ENCODE results near the gene MUC5B.
A peak's percentile ranks its signal among the peaks of the same experiment; 100 is the strongest.
"Not testable (repeated sequence)": the region's sequence is repeated elsewhere in the genome, so short reads cannot be mapped to it uniquely, and the experiment has no call there.

The MUC5B gene

GRCh38 chr11:1251236-1251770 is 28.4 kb downstream of the MUC5B start:
- DNase-seq (ENCODE audit: low read depth): no peak

DNA sequence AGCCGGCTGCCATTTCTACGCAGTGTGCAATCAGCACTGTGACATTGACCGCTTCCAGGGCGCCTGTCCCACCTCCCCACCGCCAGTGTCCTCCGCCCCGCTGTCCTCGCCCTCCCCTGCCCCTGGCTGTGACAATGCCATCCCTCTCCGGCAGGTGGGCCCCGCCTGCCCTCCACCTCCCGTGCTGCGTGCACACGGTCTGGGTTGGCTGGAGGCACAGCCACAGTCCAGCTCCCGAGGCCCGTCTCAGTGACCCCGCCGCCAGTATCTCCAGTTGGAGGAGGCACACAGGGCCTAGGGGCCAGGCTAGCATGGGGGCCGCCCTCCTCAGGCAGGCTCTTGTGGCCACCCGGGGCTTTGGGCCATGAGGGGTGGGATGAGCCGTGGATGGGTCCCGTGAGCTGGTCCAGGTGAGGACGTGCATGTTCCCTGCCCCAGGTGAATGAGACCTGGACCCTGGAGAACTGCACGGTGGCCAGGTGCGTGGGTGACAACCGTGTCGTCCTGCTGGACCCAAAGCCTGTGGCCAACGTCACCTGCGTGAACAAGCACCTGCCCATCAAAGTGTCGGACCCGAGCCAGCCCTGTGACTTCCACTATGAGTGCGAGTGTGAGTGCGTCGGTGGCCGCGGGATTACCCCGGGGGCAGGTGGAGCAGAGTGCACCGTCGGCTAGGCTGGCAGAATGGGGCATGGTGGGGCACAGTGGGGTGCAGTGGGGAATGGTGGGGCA is 29.7 kb downstream of the MUC5B start:
- DNase-seq (ENCODE audit: low read depth): no peak

DNA sequence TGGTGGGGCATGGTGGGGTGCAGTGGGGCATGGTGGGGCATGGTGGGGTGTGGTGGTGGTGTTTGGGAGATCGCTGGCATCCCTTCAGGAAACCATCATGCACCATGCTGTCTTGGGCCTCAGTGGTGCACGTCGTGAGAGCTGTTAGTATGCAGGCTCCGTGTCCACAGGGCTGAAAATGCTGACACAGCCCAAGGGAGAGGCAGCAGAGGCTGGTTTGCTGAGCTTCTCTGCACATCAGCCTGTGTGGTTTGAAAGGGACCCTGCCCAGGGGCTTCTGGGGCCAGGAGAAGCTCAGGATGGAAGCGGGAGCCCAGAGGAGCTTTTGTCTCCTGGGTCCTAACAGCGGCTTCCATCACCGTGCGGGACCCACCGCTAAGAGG is 30.2 kb downstream of the MUC5B start:
- DNase-seq (ENCODE audit: low read depth): no peak

DNA sequence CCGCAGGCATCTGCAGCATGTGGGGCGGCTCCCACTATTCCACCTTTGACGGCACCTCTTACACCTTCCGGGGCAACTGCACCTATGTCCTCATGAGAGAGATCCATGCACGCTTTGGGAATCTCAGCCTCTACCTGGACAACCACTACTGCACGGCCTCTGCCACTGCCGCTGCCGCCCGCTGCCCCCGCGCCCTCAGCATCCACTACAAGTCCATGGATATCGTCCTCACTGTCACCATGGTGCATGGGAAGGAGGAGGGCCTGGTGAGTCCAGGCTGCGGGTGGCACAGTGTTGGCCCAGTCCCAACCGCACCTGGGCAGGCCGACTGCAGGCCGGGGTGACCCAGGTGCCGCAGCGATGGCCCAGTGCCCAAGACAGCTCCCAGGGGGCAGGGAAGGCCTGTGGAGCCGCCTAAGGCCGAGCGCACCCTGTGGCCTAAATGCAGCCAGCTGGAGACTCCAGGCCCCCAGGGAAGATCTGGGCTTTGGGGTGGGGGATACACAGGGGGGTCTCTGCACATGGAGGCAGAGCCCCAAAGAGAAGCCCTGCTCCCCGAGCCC is 31.3 kb downstream of the MUC5B start:
- no peak for DNase-seq (ENCODE audit: low read depth)

DNA sequence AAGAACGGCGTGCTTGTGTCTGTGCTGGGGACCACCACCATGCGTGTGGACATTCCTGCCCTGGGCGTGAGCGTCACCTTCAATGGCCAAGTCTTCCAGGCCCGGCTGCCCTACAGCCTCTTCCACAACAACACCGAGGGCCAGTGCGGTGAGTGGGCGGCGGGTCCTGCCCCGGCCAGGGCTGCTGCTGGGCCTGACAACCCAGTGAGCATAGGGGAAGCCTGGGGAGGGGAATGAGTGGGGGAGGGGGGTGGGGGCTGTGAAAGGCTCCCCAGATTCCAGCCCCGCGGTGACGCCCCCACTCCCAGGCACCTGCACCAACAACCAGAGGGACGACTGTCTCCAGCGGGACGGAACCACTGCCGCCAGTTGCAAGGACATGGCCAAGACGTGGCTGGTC is 31.9 kb downstream of the MUC5B start:
- no peak for DNase-seq (ENCODE audit: low read depth)

DNA sequence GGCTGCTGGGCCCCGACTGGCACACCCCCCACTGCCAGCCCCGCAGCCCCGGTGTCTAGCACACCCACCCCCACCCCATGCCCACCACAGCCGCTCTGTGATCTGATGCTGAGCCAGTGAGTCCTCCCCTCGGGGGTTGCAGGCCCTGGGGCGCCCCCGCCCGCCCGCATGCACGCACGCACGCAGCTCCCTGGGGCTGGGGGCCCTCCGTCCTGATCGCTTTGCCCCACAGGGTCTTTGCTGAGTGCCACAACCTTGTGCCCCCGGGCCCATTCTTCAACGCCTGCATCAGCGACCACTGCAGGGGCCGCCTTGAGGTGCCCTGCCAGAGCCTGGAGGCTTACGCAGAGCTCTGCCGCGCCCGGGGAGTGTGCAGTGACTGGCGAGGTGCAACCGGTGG is 32.3 kb downstream of the MUC5B start:
- no peak for DNase-seq (ENCODE audit: low read depth)

GRCh38 chr11:1256257-1257045 is 33.6 kb downstream of the MUC5B start:
- DNase-seq (ENCODE audit: low read depth): no peak

GRCh38 chr11:1257366-1257765 is 34.5 kb downstream of the MUC5B start:
- no peak for DNase-seq (ENCODE audit: low read depth)

- DNase-seq (ENCODE audit: low read depth): no peak
Measured at GRCh38 chr11:1257916-1258315, 35.0 kb downstream of the MUC5B start.

DNA sequence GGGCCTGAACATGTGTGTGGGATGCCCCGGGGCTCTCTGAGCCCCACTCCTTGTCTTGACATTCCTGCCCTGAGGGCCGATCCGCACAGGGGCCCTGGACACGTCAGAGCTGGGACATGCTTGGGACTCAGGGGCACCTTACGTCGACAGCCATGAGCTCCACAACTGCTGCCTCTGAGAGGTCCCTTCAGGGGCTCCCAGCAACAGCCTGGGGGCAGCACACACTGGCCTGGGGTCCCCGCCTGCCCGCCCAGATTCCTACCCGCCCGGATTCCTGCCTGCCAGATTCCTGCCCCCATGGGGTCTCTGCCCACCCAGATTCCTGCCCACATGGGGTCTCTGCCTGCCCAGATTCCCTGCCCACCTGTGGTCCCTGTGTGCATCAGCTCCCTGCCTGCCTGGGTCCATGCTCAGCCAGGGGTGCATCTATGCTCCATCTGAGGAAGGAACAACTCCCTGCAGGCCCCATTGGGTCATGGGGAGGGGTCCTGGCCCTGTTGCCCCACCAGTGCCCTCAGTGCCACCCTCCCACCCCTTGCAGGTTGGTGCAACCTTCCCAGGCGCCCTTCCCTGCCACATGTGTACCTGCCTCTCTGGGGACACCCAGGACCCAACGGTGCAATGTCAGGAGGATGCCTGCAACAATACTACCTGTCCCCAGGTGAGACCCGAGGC is 35.7 kb downstream of the MUC5B start:
- DNase-seq (ENCODE audit: low read depth): no peak

- DNase-seq (ENCODE audit: low read depth): no peak
Measured at GRCh38 chr11:1259076-1259461, 36.2 kb downstream of the MUC5B start.

GRCh38 chr11:1259561-1259960 is 36.7 kb downstream of the MUC5B start:
- no peak for DNase-seq (ENCODE audit: low read depth)

- peak; percentile 19 for DNase-seq (ENCODE audit: low read depth)
Measured at GRCh38 chr11:1260023-1260501, 37.2 kb downstream of the MUC5B start.

DNA sequence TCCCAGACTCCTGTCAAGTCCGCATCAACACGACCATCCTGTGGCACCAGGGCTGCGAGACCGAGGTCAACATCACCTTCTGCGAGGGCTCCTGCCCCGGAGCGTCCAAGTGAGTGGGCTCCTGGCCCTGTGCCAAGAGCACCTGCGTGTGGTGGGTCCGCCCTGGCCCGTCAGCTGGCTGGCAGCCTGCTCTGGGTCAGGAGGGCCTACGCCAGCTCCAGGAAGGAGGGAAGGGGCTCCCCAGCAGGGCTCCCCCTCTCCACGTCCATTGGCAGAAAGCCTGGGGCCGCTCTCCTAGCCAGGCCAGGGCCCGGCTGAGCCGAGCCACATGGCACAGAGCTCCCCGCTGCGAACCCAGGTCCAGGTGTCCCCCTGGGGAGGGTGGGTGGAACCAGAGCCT is 37.8 kb downstream of the MUC5B start:
- no peak for DNase-seq (ENCODE audit: low read depth)

DNA sequence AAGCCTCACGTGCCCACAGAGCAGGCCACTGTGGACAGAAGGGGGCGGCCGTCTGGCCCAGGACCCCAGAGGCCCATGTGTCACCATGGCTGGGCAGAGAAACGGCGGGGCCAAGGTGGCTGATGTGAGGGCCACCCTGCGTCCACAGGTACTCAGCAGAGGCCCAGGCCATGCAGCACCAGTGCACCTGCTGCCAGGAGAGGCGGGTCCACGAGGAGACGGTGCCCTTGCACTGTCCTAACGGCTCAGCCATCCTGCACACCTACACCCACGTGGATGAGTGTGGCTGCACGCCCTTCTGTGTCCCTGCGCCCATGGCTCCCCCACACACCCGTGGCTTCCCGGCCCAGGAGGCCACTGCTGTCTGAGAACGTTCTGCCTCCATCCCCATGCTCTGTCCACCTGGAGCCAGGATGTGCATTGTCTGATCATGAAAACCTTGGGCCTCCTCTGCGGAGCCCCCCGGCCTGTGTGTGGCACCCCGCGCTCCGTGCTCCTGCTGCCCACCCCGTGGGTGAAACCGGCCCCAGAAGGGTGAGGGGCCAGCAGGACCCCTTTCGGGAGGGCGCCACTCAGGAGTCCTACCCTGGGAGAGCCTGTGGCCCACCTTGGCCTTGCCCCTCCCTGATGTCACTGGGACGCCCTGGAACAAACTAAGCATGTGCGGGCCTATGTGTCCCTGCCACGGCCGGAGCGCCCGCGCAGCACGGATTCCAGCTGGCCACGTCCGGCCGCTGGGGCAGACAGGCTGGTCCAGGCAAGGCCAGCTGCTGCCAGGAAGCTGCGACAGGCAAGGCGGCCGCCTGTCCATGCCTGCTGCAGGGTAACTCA is 38.6 kb downstream of the MUC5B start:
- no peak for DNase-seq (ENCODE audit: low read depth)

GRCh38 chr11:1262172-1263006 is 39.5 kb downstream of the MUC5B start:
- DNase-seq (ENCODE audit: low read depth): peak; percentile 69

- DNase-seq (ENCODE audit: low read depth): no peak
Measured at GRCh38 chr11:1263010-1263409, 40.1 kb downstream of the MUC5B start.

- not testable (repeated sequence) for DNase-seq (ENCODE audit: low read depth)
Measured at GRCh38 chr11:1264444-1264843, 41.6 kb downstream of the MUC5B start.

DNA sequence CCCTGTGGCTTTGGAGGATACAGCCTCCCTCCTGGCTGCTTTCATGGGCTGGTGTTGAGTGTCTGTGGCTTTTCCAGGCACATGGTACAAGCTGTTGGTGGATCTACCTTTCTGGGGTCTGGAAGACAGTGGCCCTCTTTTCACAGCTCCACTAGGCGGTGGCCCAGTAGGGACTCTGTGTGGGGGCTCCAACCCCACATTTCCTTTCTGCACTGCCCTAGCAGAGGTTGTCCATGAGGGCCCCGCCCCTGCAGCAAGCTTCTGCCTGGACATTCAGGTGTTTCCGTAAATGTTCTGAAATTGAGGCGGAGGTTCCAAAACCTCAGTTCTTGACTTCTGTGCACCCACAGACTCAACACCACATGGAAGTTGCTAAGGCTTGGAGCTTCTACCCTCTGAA is 42.6 kb downstream of the MUC5B start:
- DNase-seq (ENCODE audit: low read depth): not testable (repeated sequence)

- not testable (repeated sequence) for DNase-seq (ENCODE audit: low read depth)
Measured at GRCh38 chr11:1266976-1267375, 44.1 kb downstream of the MUC5B start.

Measured in stimulated activated CD8-positive, alpha-beta memory T cell treated with anti-CD3 and anti-CD28 coated beads, Interleukin-15, amount 100 ng/mL, for 24 hours (primary cell).